ENCODE results near the gene LAG3.

The LAG3 gene

GRCh38 chr12:6790496-6791150 lies 18.3 kb downstream of the LAG3 start:
- DNase-seq = peak; percentile 63

GRCh38 chr12:6791931-6792520 lies 19.7 kb downstream of the LAG3 start:
- DNase-seq = peak; percentile 39

- DNase-seq = peak; percentile 75
These were observed 20.3 kb downstream of the LAG3 start for GRCh38 chr12:6792522-6793201.

GRCh38 chr12:6795088-6795487 lies 22.8 kb downstream of the LAG3 start:
- DNase-seq = no peak

GRCh38 chr12:6796576-6796975 lies 24.3 kb downstream of the LAG3 start:
- no peak for DNase-seq

DNA sequence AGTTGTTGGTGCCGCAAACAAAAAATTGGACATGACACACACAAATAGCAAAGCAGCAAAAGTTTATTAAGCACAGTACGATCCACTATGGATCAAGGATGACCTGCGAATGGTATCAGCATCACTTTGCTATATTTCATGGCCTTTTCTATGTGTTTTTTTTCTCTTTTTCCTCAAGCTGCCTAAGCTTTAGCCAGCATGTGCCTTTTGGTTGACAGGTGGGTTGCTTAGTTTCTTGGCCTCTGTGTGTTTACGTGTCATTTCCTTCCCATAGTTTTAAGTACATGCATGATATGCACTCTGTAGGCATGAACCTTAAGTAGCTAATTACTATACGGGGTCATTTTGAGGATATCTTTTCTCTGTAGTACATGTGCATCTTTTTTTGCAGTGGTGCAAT lies 26.8 kb downstream of the LAG3 start:
- no peak for DNase-seq

DNA sequence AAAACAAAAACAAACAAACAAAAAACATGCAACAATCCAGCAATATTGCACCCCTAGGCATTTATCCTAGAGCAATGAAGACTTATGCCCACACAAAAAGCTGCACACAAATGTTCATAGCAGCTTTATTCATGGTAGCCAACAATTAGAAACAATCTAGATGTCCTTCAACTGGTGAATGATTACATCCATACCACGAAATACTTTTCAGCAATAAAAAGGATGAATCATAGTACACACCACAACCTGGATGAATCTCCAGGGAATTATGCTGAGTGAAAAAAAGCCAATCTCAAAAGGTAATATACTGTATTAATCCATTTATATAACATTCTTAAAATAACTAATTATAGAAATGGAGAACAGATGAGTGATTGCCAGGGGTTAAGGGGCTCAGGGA lies 34.9 kb downstream of the LAG3 start:
- DNase-seq = no peak

- no peak for DNase-seq
These were observed 36.7 kb downstream of the LAG3 start for GRCh38 chr12:6809056-6809455.

DNA sequence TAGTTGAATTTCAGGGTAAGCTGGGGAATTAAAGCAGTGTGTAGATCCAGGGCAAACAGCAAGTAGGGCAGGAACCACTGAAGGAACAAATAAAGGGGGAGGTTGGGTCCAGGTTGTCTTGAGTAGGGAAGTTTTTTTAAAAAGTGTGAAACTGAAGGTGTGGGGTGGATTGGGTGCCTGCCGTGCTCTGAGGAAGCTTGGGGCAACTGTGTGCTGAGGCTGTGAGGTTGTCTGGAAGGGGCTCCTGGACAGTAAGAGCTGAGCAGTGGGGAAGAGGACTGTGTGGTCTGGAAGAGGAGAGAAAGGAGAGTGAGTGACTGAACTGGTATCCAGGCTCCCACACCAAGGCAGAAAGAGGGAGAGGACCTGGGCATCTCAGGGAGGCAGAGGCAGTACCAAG lies 38.4 kb downstream of the LAG3 start:
- DNase-seq = no peak

DNA sequence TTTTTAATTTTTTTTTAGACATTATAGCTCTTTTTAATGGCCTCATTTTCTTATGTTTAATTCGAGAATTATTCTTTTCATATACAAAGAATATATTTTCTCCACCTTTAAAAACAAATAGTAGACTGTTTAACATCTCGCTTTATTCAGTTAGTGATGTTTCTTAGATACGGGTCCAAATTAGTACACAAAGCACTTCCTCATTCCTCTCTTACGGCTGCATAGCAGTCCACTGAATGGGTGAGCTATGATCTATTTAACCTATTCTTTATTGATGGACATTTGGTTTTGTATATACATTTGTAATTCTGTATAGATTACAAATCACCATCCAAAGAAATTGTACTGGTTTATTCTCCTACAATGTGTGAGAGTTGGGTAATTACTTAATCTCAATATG lies 41.0 kb downstream of the LAG3 start:
- DNase-seq = no peak

- DNase-seq = no peak
These were observed 44.3 kb downstream of the LAG3 start for GRCh38 chr12:6816598-6816997.

- no peak for DNase-seq
These were observed 44.8 kb downstream of the LAG3 start for GRCh38 chr12:6817098-6817497.

DNA sequence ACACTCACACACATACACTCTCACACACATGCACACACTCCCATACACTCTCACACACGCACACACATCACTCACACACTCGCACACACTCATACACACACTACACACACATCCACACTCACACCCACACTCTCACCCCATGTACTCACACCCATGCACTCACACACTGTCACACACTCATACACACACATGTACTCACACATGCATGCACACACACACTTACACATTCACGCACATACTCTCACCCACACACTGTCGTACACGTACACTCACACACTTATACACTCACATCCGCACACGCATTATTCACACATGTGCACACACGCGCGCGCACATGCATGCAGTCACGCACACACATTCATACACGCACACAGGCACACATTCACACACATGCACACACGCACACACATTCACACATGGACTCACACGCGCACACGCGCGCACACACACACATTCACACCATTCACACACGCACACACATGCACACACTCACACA lies 45.4 kb downstream of the LAG3 start:
- no peak for DNase-seq

GRCh38 chr12:6818222-6818621 lies 45.9 kb downstream of the LAG3 start:
- DNase-seq = no peak

GRCh38 chr12:6818645-6819044 lies 46.3 kb downstream of the LAG3 start:
- no peak for DNase-seq

DNA sequence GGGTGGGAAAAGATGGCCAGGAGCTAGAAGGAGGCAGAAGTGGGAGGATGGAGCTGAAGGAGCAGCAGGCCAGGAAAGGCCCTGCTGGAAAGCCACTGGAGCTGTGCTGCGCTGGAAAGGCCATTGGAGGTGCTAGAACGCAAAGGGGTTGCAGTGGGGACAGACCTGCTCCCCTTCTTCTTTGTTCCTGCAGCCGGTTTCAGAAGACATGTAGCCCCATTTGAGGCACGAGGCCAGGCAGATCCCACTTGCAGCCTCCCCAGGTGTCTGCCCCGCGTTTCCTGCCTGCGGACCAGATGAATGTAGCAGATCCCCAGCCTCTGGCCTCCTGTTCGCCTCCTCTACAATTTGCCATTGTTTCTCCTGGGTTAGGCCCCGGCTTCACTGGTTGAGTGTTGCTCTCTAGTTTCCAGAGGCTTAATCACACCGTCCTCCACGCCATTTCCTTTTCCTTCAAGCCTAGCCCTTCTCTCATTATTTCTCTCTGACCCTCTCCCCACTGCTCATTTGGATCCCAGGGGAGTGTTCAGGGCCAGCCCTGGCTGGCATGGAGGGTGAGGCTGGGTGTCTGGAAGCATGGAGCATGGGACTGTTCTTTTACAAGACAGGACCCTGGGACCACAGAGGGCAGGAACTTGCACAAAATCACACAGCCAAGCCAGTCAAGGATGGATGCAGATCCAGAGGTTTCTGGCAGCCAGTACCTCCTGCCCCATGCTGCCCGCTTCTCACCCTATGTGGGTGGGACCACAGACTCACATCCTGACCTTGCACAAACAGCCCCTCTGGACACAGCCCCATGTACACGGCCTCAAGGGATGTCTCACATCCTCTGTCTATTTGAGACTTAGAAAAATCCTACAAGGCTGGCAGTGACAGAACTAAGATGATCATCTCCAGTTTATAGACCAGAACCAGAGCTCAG lies 47.0 kb downstream of the LAG3 start:
- DNase-seq = no peak

DNA sequence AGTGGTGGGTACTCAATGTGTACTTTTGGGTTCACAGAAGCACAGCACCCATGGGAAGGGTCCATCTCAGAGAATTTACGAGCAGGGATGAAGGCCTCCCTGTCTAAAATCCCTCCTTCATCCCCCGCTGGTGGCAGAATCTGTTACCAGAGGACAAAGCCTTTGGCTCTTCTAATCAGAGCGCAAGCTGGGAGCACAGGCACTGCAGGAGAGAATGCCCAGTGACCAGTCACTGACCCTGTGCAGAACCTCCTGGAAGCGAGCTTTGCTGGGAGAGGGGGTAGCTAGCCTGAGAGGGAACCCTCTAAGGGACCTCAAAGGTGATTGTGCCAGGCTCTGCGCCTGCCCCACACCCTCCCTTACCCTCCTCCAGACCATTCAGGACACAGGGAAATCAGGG lies 47.8 kb downstream of the LAG3 start:
- no peak for DNase-seq

- peak; percentile 19 for DNase-seq
These were observed 49.5 kb downstream of the LAG3 start, which contains the start of gene GPR162 for GRCh38 chr12:6821591-6822425. Gene GPR162 (plus strand): TSS chr12:6821821. CDS start chr12:6823899, 2,078 bp downstream.

DNA sequence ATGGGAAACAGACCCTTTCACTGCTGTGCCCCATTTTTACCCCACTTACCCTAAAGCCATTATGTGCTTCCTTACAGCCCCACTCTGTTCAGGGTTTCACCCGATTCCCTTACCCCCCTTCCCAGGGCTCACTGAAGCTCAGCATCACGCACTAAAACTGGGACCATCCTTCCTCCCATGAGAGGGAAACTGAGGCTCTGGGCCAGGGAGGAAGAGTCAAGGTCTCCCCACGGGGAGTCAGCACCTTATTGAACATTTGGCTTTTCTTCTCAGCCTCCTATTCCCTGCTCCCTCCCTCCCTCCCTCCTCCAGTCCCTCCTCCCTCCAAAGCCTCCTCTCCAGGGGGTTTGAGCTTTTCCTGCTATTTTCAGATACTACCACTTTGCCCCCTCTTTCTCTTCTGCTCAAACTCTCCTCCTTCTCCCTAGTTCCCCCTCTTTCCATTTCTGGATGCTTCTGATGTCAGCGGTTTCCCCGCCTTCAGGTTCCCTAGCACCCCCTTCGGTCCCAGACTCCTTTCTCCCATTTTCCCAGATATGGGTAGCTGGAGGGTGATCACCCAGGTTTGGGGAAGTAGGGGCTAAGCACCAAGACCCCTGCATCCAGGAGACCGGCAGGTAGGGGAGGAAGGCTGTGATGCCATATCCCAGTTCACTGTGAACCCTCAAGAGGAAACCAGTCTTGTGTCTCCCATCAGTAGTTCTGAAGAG lies 50.3 kb downstream of the LAG3 start:
- no peak for DNase-seq

DNA sequence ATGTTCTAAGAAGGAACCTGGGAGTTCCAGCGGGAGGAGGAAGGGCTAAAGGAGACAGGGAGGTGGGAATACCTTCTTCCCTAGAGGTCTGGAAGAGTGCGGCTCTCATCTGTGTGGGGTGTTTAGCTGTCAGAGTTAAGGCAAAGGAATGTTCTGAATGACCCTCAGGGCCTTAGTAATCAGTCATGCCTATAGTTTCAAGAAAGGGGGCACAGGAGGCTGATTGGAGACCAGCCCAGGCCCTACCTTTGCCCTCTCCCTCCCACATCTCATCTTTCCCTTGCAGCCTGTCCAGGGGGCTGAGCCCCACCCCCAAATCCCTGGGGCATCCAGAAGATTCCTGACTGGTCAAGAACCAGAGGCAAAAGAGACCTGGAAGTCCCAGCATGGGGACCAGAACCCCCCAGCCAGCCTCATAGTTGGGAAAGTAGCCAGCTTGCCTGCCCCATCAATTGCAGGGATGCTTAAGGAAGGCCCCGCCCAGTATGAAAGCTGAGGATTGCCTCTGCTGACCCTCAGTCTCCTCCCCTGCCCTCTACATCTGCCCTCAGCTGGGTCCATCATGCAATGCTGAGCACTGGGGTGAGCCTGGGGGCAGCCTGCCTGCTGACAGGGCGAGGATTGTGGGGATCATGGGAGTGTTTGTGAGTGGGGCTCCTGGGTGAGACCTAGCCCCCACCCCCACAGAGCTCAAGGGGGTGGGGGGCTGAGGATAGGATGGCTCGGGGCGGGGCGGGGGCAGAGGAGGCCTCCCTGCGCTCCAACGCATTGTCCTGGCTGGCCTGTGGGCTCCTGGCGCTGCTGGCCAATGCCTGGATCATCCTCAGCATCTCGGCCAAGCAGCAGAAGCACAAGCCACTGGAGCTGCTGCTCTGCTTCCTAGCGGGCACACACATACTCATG lies 51.1 kb downstream of the LAG3 start:
- no peak for DNase-seq

All from CD4-positive, alpha-beta T cell treated with Interleukin-6 for 4 hours (primary cell).